ENCODE results near the gene RPS6KC1. TPM values are rescaled to one million over a fixed set of nuclear protein-coding genes. Genes with fewer than 3 reads are reported as not detected.
"Not testable (repeated sequence)": the region's sequence is repeated elsewhere in the genome, so short reads cannot be mapped to it uniquely, and the experiment has no call there.

The RPS6KC1 gene
- polyA plus RNA-seq, 12 donors = 16.1 to 24.9 (median 22.2) TPM; not detected in 1

GRCh38 chr1:213274140-213274539 lies 223.1 kb downstream of the RPS6KC1 start:
- DNase-seq = no peak

GRCh38 chr1:213275293-213275692 lies 224.3 kb downstream of the RPS6KC1 start:
- DNase-seq = no peak

- DNase-seq = no peak
These were observed 225.2 kb downstream of the RPS6KC1 start for GRCh38 chr1:213276236-213276635.

GRCh38 chr1:213277036-213277435 lies 226.0 kb downstream of the RPS6KC1 start:
- DNase-seq = no peak

- no peak for DNase-seq
These were observed 228.4 kb downstream of the RPS6KC1 start for GRCh38 chr1:213279410-213279809.

GRCh38 chr1:213281640-213282301 lies 230.7 kb downstream of the RPS6KC1 start:
- peak; percentile 35 for DNase-seq

- no peak for DNase-seq
These were observed 233.6 kb downstream of the RPS6KC1 start for GRCh38 chr1:213284626-213285025.

- no peak for DNase-seq
These were observed 235.2 kb downstream of the RPS6KC1 start for GRCh38 chr1:213286235-213286634.

- no peak for DNase-seq
These were observed 236.9 kb downstream of the RPS6KC1 start for GRCh38 chr1:213287987-213288386.

- no peak for DNase-seq
These were observed 240.5 kb downstream of the RPS6KC1 start for GRCh38 chr1:213291526-213291925.

- DNase-seq = no peak
These were observed 241.6 kb downstream of the RPS6KC1 start for GRCh38 chr1:213292614-213293013.

- no peak for DNase-seq
These were observed 244.8 kb downstream of the RPS6KC1 start for GRCh38 chr1:213295860-213296259.

GRCh38 chr1:213296558-213296957 lies 245.5 kb downstream of the RPS6KC1 start:
- no peak for DNase-seq

- DNase-seq = no peak
These were observed 246.0 kb downstream of the RPS6KC1 start for GRCh38 chr1:213297021-213297420.

- no peak for DNase-seq
These were observed 249.4 kb downstream of the RPS6KC1 start for GRCh38 chr1:213300433-213300832.

- DNase-seq = not testable (repeated sequence)
These were observed 250.5 kb downstream of the RPS6KC1 start for GRCh38 chr1:213301524-213301923.

GRCh38 chr1:213303286-213303685 lies 252.2 kb downstream of the RPS6KC1 start:
- no peak for DNase-seq

- DNase-seq = no peak
These were observed 264.5 kb downstream of the RPS6KC1 start for GRCh38 chr1:213315571-213315970.

GRCh38 chr1:213318458-213318857 lies 267.4 kb downstream of the RPS6KC1 start:
- not testable (repeated sequence) for DNase-seq

GRCh38 chr1:213320191-213320870 lies 269.3 kb downstream of the RPS6KC1 start:
- no peak for DNase-seq

All from muscle of arm (tissue), 12 donors.